OCI-LY7 (cell line): ENCODE results near the gene SRI. TPM values are rescaled to one million over a fixed set of nuclear protein-coding genes. Genes with fewer than 3 reads are reported as not detected.
A peak's percentile ranks its signal among the peaks of the same experiment; 100 is the strongest.

Source experiments
- Bru-seq: library from RNA; stranded (reverse); fragments of 400-500 nt; gene quantifications from one replicate; lab custom pipeline; 2021; lab: Mats Ljungman, UMichigan
- BruChase-seq, 2 experiments: library from RNA; stranded (reverse); fragments of 400-500 nt; gene quantifications; one replicate each; lab custom pipeline; 2021; lab: Mats Ljungman, UMichigan
- BruUV-seq: library from RNA; stranded (reverse); fragments of 400-500 nt; replicated peaks from 2 replicates; lab custom pipeline; 2021; lab: Mats Ljungman, UMichigan
- CTCF ChIA-PET: fragments of 300-600 bp; sonication (Branson Sonifier 250); formaldehyde crosslinking; loops from one replicate; lab custom pipeline; 2022; ENCODE audit warnings: antibody characterized with exemption; ENCODE audit not compliant: unreplicated experiment; lab: Charles Lee
- POLR2A ChIA-PET: fragments of 300-600 bp; sonication (Branson Sonifier 250); formaldehyde crosslinking; loops from one replicate; lab custom pipeline; 2022; ENCODE audit warnings: antibody characterized with exemption; lab: Charles Lee
- DNase-seq: peaks from one replicate; pipeline ENCODE4 v3.0.0-alpha.2; 2015; ENCODE audit warnings: low spot score
- H2AFZ ChIP-seq: fragments of 200-600 bp; sonication (generic), shearing (Covaris generic); 2 replicates; pipeline ENCODE4 v1.6.1; 2014; ENCODE audit warnings: mild to moderate bottlenecking, antibody characterized with exemption, low read length, moderate library complexity
- H3K27ac ChIP-seq: fragments of 200-600 bp; sonication (generic); 2 replicates; pipeline ENCODE4 v1.5.1; 2014; ENCODE audit warnings: mixed run types, low read depth, mild to moderate bottlenecking, moderate library complexity, low read length, inconsistent platforms; ENCODE audit not compliant: poor library complexity, severe bottlenecking
- H3K36me3 ChIP-seq: fragments of 200-600 bp; sonication (generic); 2 replicates; pipeline ENCODE4 v1.6.1; 2014; ENCODE audit warnings: mild to moderate bottlenecking, antibody characterized with exemption, low read length, moderate library complexity, mixed read lengths; ENCODE audit not compliant: insufficient read depth
- H3K4me1 ChIP-seq: fragments of 200-600 bp; sonication (generic); 2 replicates; pipeline ENCODE4 v1.5.1; 2014; ENCODE audit warnings: mild to moderate bottlenecking, low read length; ENCODE audit not compliant: insufficient read depth, poor library complexity, severe bottlenecking
- H3K4me2 ChIP-seq: fragments of 200-600 bp; sonication (generic); 2 replicates; pipeline ENCODE4 v1.6.1; 2014; ENCODE audit warnings: mild to moderate bottlenecking, low read length
- H3K4me3 ChIP-seq: fragments of 200-600 bp; sonication (generic); 2 replicates; pipeline ENCODE4 v1.5.1; 2014; ENCODE audit warnings: mild to moderate bottlenecking, low read depth, low read length; ENCODE audit not compliant: poor library complexity, severe bottlenecking
- H3K79me2 ChIP-seq: fragments of 200-600 bp; sonication (generic); 2 replicates; pipeline ENCODE4 v1.6.1; 2016; ENCODE audit warnings: low read depth, mild to moderate bottlenecking, low read length, moderate library complexity, mixed read lengths; ENCODE audit not compliant: insufficient read depth
- H3K9me2 ChIP-seq: fragments of 200-600 bp; sonication (generic); 2 replicates; pipeline ENCODE4 v1.6.1; 2016; ENCODE audit warnings: mild to moderate bottlenecking, low read length, mixed read lengths; ENCODE audit not compliant: insufficient read depth
- H3K9me3 ChIP-seq: fragments of 200-600 bp; sonication (generic); 2 replicates; pipeline ENCODE4 v1.6.1; 2014; ENCODE audit warnings: mild to moderate bottlenecking, mixed run types, low read length, mixed read lengths
- H4K20me1 ChIP-seq: fragments of 200-600 bp; sonication (generic); 2 replicates; pipeline ENCODE4 v1.6.1; 2014; ENCODE audit warnings: mild to moderate bottlenecking, antibody characterized with exemption, low read length, moderate library complexity, mixed read lengths; ENCODE audit not compliant: insufficient read depth
- CTCF ChIP-seq: fragments of 200-600 bp; sonication (generic); conservative IDR thresholded peaks from 2 replicates; pipeline ENCODE4 v1.5.1; 2014; ENCODE audit warnings: mild to moderate bottlenecking, antibody characterized with exemption, low read length, moderate library complexity, mixed read lengths
- EZH2phosphoT487 ChIP-seq: fragments of 200-600 bp; sonication (generic); IDR thresholded peaks from 2 replicates; pipeline ENCODE4 v1.6.1; 2018; ENCODE audit warnings: low read depth, borderline replicate concordance, mild to moderate bottlenecking, mixed run types, antibody characterized with exemption, low read length, moderate library complexity, mixed read lengths
- intact Hi-C: fragments of 100-400 bp; cut with micrococcal nuclease; formaldehyde crosslinking; loops from one replicate; pipeline ENCODE4 v1.10.0; 2022; ENCODE audit not compliant: unreplicated experiment
- long read RNA-seq: library from polyadenylated mRNA; stranded (forward); transcript quantifications from one replicate; pipeline ENCODE4 v2.0.0, GENCODE V29; 2022
- total RNA-seq, 2 experiments: library from RNA; depleted of rRNA in 1 of 2; stranded (reverse); fragments of >200 nt in 1 of 2; shearing (Covaris generic) in 1 of 2; gene quantifications; 2 replicates each; pipeline ENCODE4 v1.2.3, GENCODE V29; 2014 to 2022

Gene SRI
- 61.7 and 73.9 TPM in 2 replicates for total RNA-seq (2014; rRNA removed; shearing (Covaris generic))
- total RNA-seq (2022) = 140 and 152 TPM in 2 replicates
- Bru-seq, nascent RNA = percentile 83 among the genes with signal in this experiment
- percentile 76 among the genes with signal in this experiment for BruChase-seq, experiment 1, labeled RNA remaining after a 6-hour chase
- BruChase-seq, experiment 2, labeled RNA remaining after a 2-hour chase = percentile 64 among the genes with signal in this experiment
- long read RNA-seq, transcript SRI-201 (8 exons, 2,010 nt) = major isoform, 276 of 314 reads
- long read RNA-seq, partial matches to known transcripts = 15 of 314 reads
- long read RNA-seq, other reads (novel, unspliced or antisense) = 23 of 314 reads

GRCh38 chr7:88219781-88220747 lies at the start of gene SRI:
Gene SRI (minus strand): TSS chr7:88220038. CDS start chr7:88220026, 12 bp downstream.
- Histone ChIP-seq H3K9me2 (no peaks in the 10 kb centered on the region), H2AFZ (peak within 1 kb of the TSS; percentile 98), H3K4me3 (peak within 1 kb of the TSS; percentile 82), H3K27ac (peak within 1 kb of the TSS; percentile 63), H3K4me1 (peaks cover 20% of the 10 kb centered on the region), H3K36me3 (peaks cover 27% of the 10 kb centered on the region), H4K20me1 (peaks cover 3% of the 10 kb centered on the region; the same call in 1 of the 2 replicates), H3K9me3 (no peaks in the 10 kb centered on the region), H3K4me2 (peak within 1 kb of the TSS; percentile 81), H3K79me2 (peaks cover 30% of the 10 kb centered on the region; the same call in 1 of the 2 replicates)
- ChIA-PET POLR2A (interaction anchor here (0.9 to 1.4 kb wide), 5 partner anchors 10 to 1065 kb away, joined by 3 to 4 read pairs (median 3); no protein-coding TSS in a partner anchor), CTCF (interaction anchor here (0.5 kb wide), 1 partner anchor 1068 kb away, joined by 3 read pairs; the partner anchor contains the start of gene DMTF1)
- BruUV-seq = no TSS peak
- TF ChIP-seq EZH2phosphoT487 (no peak), CTCF (peak; percentile 72)
- DNase-seq = peak; percentile 87
- intact Hi-C loops = loop anchor here (2.0 to 10.0 kb wide), 4 partner anchors 288 to 1063 kb away; partner anchors contain the start of genes ABCB4, ADAM22, DBF4 and SLC25A40

GRCh38 chr7:88269586-88269985 lies 49.7 kb upstream of the SRI start:
- H3K4me1 ChIP-seq = no peaks in the 10 kb centered on the region
- intact Hi-C loops = no loop called here
- no peaks in the 10 kb centered on the region for H3K36me3 ChIP-seq
- ChIA-PET POLR2A (no interaction called here), CTCF (no interaction called here)
- no peak overlapping the region for H3K4me2 ChIP-seq
- H3K9me2 ChIP-seq = no peaks in the 10 kb centered on the region
- no peak overlapping the region for H2AFZ ChIP-seq
- no peaks in the 10 kb centered on the region for H4K20me1 ChIP-seq
- TF ChIP-seq EZH2phosphoT487 (no peak), CTCF (no peak)
- DNase-seq = no peak
- no peak overlapping the region for H3K4me3 ChIP-seq
- no TSS peak for BruUV-seq
- H3K27ac ChIP-seq = no peak overlapping the region
- H3K79me2 ChIP-seq = no peaks in the 10 kb centered on the region
- no peaks in the 10 kb centered on the region for H3K9me3 ChIP-seq
